ENCODE measurements around the gene NIT1. TPM values are rescaled to one million over a fixed set of nuclear protein-coding genes. Genes with fewer than 3 reads are reported as not detected.

The NIT1 gene
- total RNA-seq, 1 donor from 2014 or later = 31.9 TPM

- TF ChIP-seq CTCF (IDR thresholded peaks at IDR 0.05; ENCODE audit: borderline replicate concordance) = no peak
- no peaks in the 10 kb centered on the region for H3K36me3 ChIP-seq
- DNase-seq = no peak
- peaks cover 8% of the 10 kb centered on the region for H3K27me3 ChIP-seq (ENCODE audit: low read depth)
- no peaks in the 10 kb centered on the region for H3K9me3 ChIP-seq (replicated peaks)
- H3K4me1 ChIP-seq = no peaks in the 10 kb centered on the region
- intact Hi-C loops (cut with micrococcal nuclease) = no loop called here
- no peak overlapping the region for H3K27ac ChIP-seq (replicated peaks)
- H3K4me3 ChIP-seq = no peak overlapping the region
Measured at GRCh38 chr1:161088587-161089110, 29.3 kb upstream of the NIT1 start.

- no peak for TF ChIP-seq CTCF (IDR thresholded peaks at IDR 0.05; ENCODE audit: borderline replicate concordance)
Measured at GRCh38 chr1:161089251-161089924, 28.5 kb upstream of the NIT1 start, which contains the start of gene NECTIN4. NECTIN4 (minus strand) TSS chr1:161089558; CDS start chr1:161089296, 262 bp downstream.

GRCh38 chr1:161089938-161090337 is 28.0 kb upstream of the NIT1 start:
- no peak for TF ChIP-seq CTCF (IDR thresholded peaks at IDR 0.05; ENCODE audit: borderline replicate concordance)
- Histone ChIP-seq H3K27ac (replicated peaks) (no peak overlapping the region), H3K4me3 (no peak overlapping the region), H3K9me3 (replicated peaks) (no peaks in the 10 kb centered on the region), H3K27me3 (ENCODE audit: low read depth) (peaks cover 8% of the 10 kb centered on the region), H3K36me3 (no peaks in the 10 kb centered on the region), H3K4me1 (no peaks in the 10 kb centered on the region)
- no peak for DNase-seq
- intact Hi-C loops (cut with micrococcal nuclease) = no loop called here

More at GRCh38 chr1:161089251-161089924, 28.5 kb upstream of the NIT1 start, which contains the start of gene NECTIN4:
- Histone ChIP-seq H3K36me3 (no peaks in the 10 kb centered on the region), H3K27ac (replicated peaks) (no peak within 1 kb of the TSS), H3K4me3 (no peak within 1 kb of the TSS), H3K9me3 (replicated peaks) (no peaks in the 10 kb centered on the region), H3K27me3 (ENCODE audit: low read depth) (peaks cover 8% of the 10 kb centered on the region), H3K4me1 (no peaks in the 10 kb centered on the region)
- intact Hi-C loops (cut with micrococcal nuclease) = no loop called here
- DNase-seq = no peak

GRCh38 chr1:161090617-161091016 is 27.3 kb upstream of the NIT1 start:
- no peak overlapping the region for H3K27ac ChIP-seq (replicated peaks)
- intact Hi-C loops (cut with micrococcal nuclease) = no loop called here
- H3K27me3 ChIP-seq (ENCODE audit: low read depth) = peaks cover 8% of the 10 kb centered on the region
- TF ChIP-seq CTCF (IDR thresholded peaks at IDR 0.05; ENCODE audit: borderline replicate concordance) = no peak
- no peak for DNase-seq
- H3K36me3 ChIP-seq = no peaks in the 10 kb centered on the region
- no peaks in the 10 kb centered on the region for H3K4me1 ChIP-seq
- H3K4me3 ChIP-seq = no peak overlapping the region
- H3K9me3 ChIP-seq (replicated peaks) = no peaks in the 10 kb centered on the region

GRCh38 chr1:161091093-161091492 is 26.8 kb upstream of the NIT1 start:
- intact Hi-C loops (cut with micrococcal nuclease) = no loop called here
- H3K9me3 ChIP-seq (replicated peaks) = no peaks in the 10 kb centered on the region
- peaks cover 2% of the 10 kb centered on the region for H3K4me1 ChIP-seq
- TF ChIP-seq CTCF (IDR thresholded peaks at IDR 0.05; ENCODE audit: borderline replicate concordance) = no peak
- peaks cover 8% of the 10 kb centered on the region for H3K27me3 ChIP-seq (ENCODE audit: low read depth)
- no peak overlapping the region for H3K27ac ChIP-seq (replicated peaks)
- H3K36me3 ChIP-seq = no peaks in the 10 kb centered on the region
- H3K4me3 ChIP-seq = no peak overlapping the region
- no peak for DNase-seq

All from left ventricle myocardium inferior (tissue), 1 donor.